Motor neuron (in vitro differentiated cells): Measurements from ENCODE around the gene NAGPA. TPM values are rescaled to one million over a fixed set of nuclear protein-coding genes. Genes with fewer than 3 reads are reported as not detected.
A peak's percentile ranks its signal among the peaks of the same experiment; 100 is the strongest.
"Not testable (repeated sequence)": the region's sequence is repeated elsewhere in the genome, so short reads cannot be mapped to it uniquely, and the experiment has no call there.

Source experiments
- ATAC-seq, 8 experiments: fragments of 200-7000 bp; cut with Tn5 transposase; replicated peaks in 6 of 8; 2 replicates each; pipeline ENCODE4 v1.8.0; 2021; ENCODE audit warnings: mild to moderate bottlenecking in 8 of 8, moderate library complexity in 8 of 8
- H3K27ac ChIP-seq, 2 donors: fragments of 250-450 bp; sonication (Bioruptor Pico); 2 replicates each; pipeline ENCODE4 v1.9.0; 2021; ENCODE audit warnings: antibody characterized with exemption in 2 of 2, mild to moderate bottlenecking in 2 of 2, moderate library complexity in 1 of 2
- H3K4me1 ChIP-seq, 2 donors: fragments of 250-450 bp; sonication (Bioruptor Pico); replicated peaks in 1 of 2; 2 replicates each; pipeline ENCODE4 v1.6.1; 2021; ENCODE audit warnings: antibody characterized with exemption in 2 of 2, mild to moderate bottlenecking in 2 of 2, moderate library complexity in 1 of 2
- H3K4me3 ChIP-seq, 5 donors: fragments of 250-450 bp; sonication (Bioruptor Pico); 2 replicates each; pipeline ENCODE4 v1.9.0; 2021; ENCODE audit warnings: antibody characterized with exemption in 5 of 5, mild to moderate bottlenecking in 5 of 5, moderate library complexity in 4 of 5
- WGBS, 10 experiments: fragments of 450-650 bp; shearing (Covaris generic); methylation state at CpG; one replicate each; pipeline ENCODE4 v1.0.0; 2022; 5-methylcytosine and 5-hydroxymethylcytosine counted together
- in situ Hi-C, 9 experiments: fragments of 400-800 bp; cut with MboI; loops; one replicate each; pipeline ENCODE4 v1.15.0; 2021; ENCODE audit warnings: low sequenced_read_pairs in 9 of 9, low pct_unique_long_range_greater_than_20kb in 2 of 9; ENCODE audit not compliant: unreplicated experiment in 9 of 9
- total RNA-seq, 8 experiments: library from RNA; unstranded; fragments of 300-600 nt; gene quantifications; 2 replicates each; pipeline versions ENCODE4 v1.2.3 to v1.2.4, GENCODE V29; 2022

Gene NAGPA
- 10 to 100 TPM in 3 of 8 experiments, 1 to 10 TPM in 5; 1.5 to 18.7 (median 6.5) TPM for total RNA-seq

GRCh38 chr16:5033256-5034166, at the start of gene NAGPA:
Gene NAGPA, minus strand, starts transcription at chr16:5033935. Its CDS starts 21 bp downstream, at chr16:5033914.
- H3K27ac ChIP-seq, result peak within 1 kb of the TSS in 1 of 2 donors; percentile 52
- in situ Hi-C loops, result no loop called here
- ATAC-seq, result peak; percentile 81 to 95 (median 88)
- 0 to 6% (median 3%) methylated on average over 4 to 15 of the region's 104 CpGs; no CpG with 5 or more reads in 3 of the 10 experiments for WGBS, 10 experiments
- H3K4me3 ChIP-seq, result peak within 1 kb of the TSS; percentile 77 to 89 (median 85)
- H3K4me1 ChIP-seq, result peaks cover 7 to 15% of the 10 kb centered on the region in 2 donors

- H3K4me3 ChIP-seq, in situ Hi-C loops, H3K27ac ChIP-seq, H3K4me1 ChIP-seq, ATAC-seq: not testable (repeated sequence)
- no CpG with 5 or more reads among the region's 9 CpGs for WGBS, 10 experiments
Measured at GRCh38 chr16:5080996-5081395, 47.3 kb upstream of the NAGPA start.

GRCh38 chr16:5080461-5080860, 46.7 kb upstream of the NAGPA start:
- ATAC-seq, H3K27ac ChIP-seq, H3K4me3 ChIP-seq, in situ Hi-C loops, H3K4me1 ChIP-seq: not testable (repeated sequence)
- 93% methylated on average over 3 of the region's 12 CpGs; no CpG with 5 or more reads in 9 of the 10 experiments for WGBS, 10 experiments

GRCh38 chr16:5078626-5079025, 44.9 kb upstream of the NAGPA start:
- 94% methylated on average over 6 of the region's 17 CpGs; no CpG with 5 or more reads in 9 of the 10 experiments for WGBS, 10 experiments
- in situ Hi-C loops, result no loop called here

GRCh38 chr16:5077304-5077703, 43.6 kb upstream of the NAGPA start:
- no peak for ATAC-seq
- no peak overlapping the region for H3K4me3 ChIP-seq
- in situ Hi-C loops, result no loop called here
- peaks cover 4 to 5% of the 10 kb centered on the region in 2 donors for H3K4me1 ChIP-seq
- H3K27ac ChIP-seq, result no peak overlapping the region
- 70 to 100% (median 100%) methylated on average over 1 to 4 of the region's 13 CpGs; no CpG with 5 or more reads in 4 of the 10 experiments for WGBS, 10 experiments

More at GRCh38 chr16:5078626-5079025, 44.9 kb upstream of the NAGPA start:
- Histone ChIP-seq H3K27ac (no peak overlapping the region), H3K4me3 (no peak overlapping the region), H3K4me1 (no peaks in the 10 kb centered on the region)
- ATAC-seq, result no peak

GRCh38 chr16:5075637-5076036, 41.9 kb upstream of the NAGPA start:
- 80 to 100% (median 100%) methylated on average over 1 to 2 of the region's 5 CpGs; no CpG with 5 or more reads in 7 of the 10 experiments for WGBS, 10 experiments
- in situ Hi-C loops, result no loop called here
- Histone ChIP-seq H3K4me3 (no peak overlapping the region), H3K27ac (no peak overlapping the region), H3K4me1 (peaks cover 5 to 7% of the 10 kb centered on the region in 2 donors)
- ATAC-seq, result no peak

- H3K4me3 ChIP-seq, H3K4me1 ChIP-seq, H3K27ac ChIP-seq, ATAC-seq, in situ Hi-C loops: not testable (repeated sequence)
- 88 to 100% (median 95%) methylated on average over 1 to 15 of the region's 15 CpGs for WGBS, 10 experiments
Measured at GRCh38 chr16:5073771-5074170, 40.0 kb upstream of the NAGPA start.

- H3K4me1 ChIP-seq, result peaks cover 5 to 7% of the 10 kb centered on the region in 2 donors
- peak in 2 of 8 experiments; percentile 4 to 8 for ATAC-seq
Measured at GRCh38 chr16:5073279-5073629, 39.5 kb upstream of the NAGPA start.

GRCh38 chr16:5072334-5073278, 38.9 kb upstream of the NAGPA start:
- WGBS, 10 experiments, result 14 to 86% (median 57%) methylated on average over 1 to 10 of the region's 12 CpGs; no CpG with 5 or more reads in 1 of the 10 experiments
- ATAC-seq, result no peak
- Histone ChIP-seq H3K4me3 (peak overlapping the region; percentile 49 to 85 (median 63)), H3K4me1 (peaks cover 5 to 7% of the 10 kb centered on the region in 2 donors), H3K27ac (peak overlapping the region; percentile 72 to 91)
- in situ Hi-C loops, result no loop called here

More at GRCh38 chr16:5073279-5073629, 39.5 kb upstream of the NAGPA start:
- Histone ChIP-seq H3K4me3 (no peak overlapping the region), H3K27ac (no peak overlapping the region)
- in situ Hi-C loops, result no loop called here
- WGBS, 10 experiments, result 17 to 100% (median 100%) methylated on average over 1 to 2 of the region's 2 CpGs; no CpG with 5 or more reads in 4 of the 10 experiments

GRCh38 chr16:5071681-5072333, 38.1 kb upstream of the NAGPA start, which contains the start of gene ALG1:
Gene ALG1, plus strand, starts transcription at chr16:5071843. Its CDS starts 7 bp downstream, at chr16:5071850.
- peaks cover 5 to 7% of the 10 kb centered on the region in 2 donors for H3K4me1 ChIP-seq
- peak; percentile 78 to 90 (median 86) for ATAC-seq
- H3K27ac ChIP-seq, result peak within 1 kb of the TSS; percentile 72 to 91
- H3K4me3 ChIP-seq, result peak within 1 kb of the TSS; percentile 49 to 85 (median 63)
- in situ Hi-C loops, result no loop called here
- 0 to 5% (median 0%) methylated on average over 1 to 23 of the region's 53 CpGs; no CpG with 5 or more reads in 4 of the 10 experiments for WGBS, 10 experiments

- H3K4me1 ChIP-seq, result peaks cover 5 to 7% of the 10 kb centered on the region in 2 donors
- 18 to 88% (median 69%) methylated on average over 3 to 7 of the region's 7 CpGs; no CpG with 5 or more reads in 3 of the 10 experiments for WGBS, 10 experiments
- peak overlapping the region in 1 of 2 donors; percentile 91 for H3K27ac ChIP-seq
- in situ Hi-C loops, result no loop called here
- peak overlapping the region; percentile 49 to 85 (median 63) for H3K4me3 ChIP-seq
- no peak for ATAC-seq
Measured at GRCh38 chr16:5071341-5071680, 37.6 kb upstream of the NAGPA start.
